Keratinocyte (primary cell): ENCODE data around the gene NRDE2.

Source experiments
- EZH2 ChIP-seq: IDR thresholded peaks from one replicate; pipeline ENCODE4 v1.6.1; 2012; ENCODE audit warnings: inconsistent platforms, mild to moderate bottlenecking, low read length, moderate library complexity
- TF ChIP-seq, protein P1 (sequence below), 3 experiments: IDR thresholded peaks in 1 of 3; conservative IDR thresholded peaks in 1 of 3; optimal IDR thresholded peaks in 1 of 3; 2 replicates in 2 of 3; 3 replicates in 1 of 3; pipeline versions ENCODE3 to v1.5.1; 2011; ENCODE audit warnings: low read length in 3 of 3, mild to moderate bottlenecking in 3 of 3, moderate library complexity in 2 of 3, control low read depth in 1 of 3, inconsistent platforms in 1 of 3; ENCODE audit not compliant: insufficient read depth in 2 of 3; ENCODE audit errors: extremely low read depth in 1 of 3

DNA sequence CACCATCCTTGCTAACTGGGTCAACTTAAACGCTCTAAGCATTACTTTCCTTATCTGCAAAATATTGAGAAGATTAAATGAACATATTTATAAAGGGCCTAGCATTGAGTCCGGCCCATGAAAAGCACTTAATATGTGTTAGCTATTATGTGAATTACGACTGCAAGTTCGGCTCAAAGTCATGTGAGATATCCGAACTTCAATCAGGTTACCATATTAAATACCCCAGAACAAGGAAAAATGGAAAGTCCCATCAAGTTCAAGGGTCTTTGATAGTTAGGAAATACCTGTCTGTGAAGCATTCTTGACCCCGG, 487 bp upstream of the NRDE2 start:
- TF ChIP-seq, protein P1, sequence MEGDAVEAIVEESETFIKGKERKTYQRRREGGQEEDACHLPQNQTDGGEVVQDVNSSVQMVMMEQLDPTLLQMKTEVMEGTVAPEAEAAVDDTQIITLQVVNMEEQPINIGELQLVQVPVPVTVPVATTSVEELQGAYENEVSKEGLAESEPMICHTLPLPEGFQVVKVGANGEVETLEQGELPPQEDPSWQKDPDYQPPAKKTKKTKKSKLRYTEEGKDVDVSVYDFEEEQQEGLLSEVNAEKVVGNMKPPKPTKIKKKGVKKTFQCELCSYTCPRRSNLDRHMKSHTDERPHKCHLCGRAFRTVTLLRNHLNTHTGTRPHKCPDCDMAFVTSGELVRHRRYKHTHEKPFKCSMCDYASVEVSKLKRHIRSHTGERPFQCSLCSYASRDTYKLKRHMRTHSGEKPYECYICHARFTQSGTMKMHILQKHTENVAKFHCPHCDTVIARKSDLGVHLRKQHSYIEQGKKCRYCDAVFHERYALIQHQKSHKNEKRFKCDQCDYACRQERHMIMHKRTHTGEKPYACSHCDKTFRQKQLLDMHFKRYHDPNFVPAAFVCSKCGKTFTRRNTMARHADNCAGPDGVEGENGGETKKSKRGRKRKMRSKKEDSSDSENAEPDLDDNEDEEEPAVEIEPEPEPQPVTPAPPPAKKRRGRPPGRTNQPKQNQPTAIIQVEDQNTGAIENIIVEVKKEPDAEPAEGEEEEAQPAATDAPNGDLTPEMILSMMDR (optimal IDR thresholded peaks at IDR 0.05 in 1 of 3, IDR thresholded peaks at IDR 0.05 in 1 of 3, conservative IDR thresholded peaks at IDR 0.05 in 1 of 3; ENCODE audit: extremely low read depth in 1 of 3, insufficient read depth in 2 of 3, low read length in 3 of 3) = no peak
- TF ChIP-seq EZH2 = no peak
